C4-2B (cell line): ENCODE measurements around the gene BNIPL.

Experiments
- ZFX ChIP-seq: fragments of 450-650 bp; IDR thresholded peaks from 2 replicates; pipeline ENCODE4 v1.6.1; 2017
- TF ChIP-seq, protein P1 (sequence below): fragments of 450-650 bp; conservative IDR thresholded peaks from 2 replicates; pipeline ENCODE4 v1.5.1; 2017; ENCODE audit warnings: mild to moderate bottlenecking

DNA sequence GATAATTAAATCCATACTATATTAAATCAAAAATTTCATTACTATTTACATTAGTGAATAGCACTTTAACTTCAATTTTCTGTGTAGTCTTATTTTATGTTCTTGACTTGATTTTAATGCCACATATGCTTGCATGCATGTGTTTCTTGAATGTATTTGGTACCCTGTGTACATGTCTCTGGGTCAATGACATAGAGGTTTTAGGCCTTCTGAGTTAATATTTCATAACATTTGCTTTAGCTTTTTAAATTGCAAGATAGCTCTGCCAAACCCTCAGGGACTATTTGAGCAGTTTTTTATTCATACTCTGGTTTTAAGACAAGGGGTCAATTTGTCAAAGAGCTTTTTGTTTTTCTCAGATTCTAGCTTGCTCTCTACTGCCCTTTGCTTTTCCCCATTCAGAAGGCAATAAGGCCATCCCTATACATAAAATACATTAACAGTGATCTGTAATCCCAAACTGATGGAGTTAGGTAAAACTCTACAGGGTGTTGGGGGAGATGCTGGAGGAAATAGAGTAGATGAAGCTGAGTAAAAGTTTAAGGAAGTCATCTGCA, 28.8 kb downstream of the BNIPL start:
- TF ChIP-seq, protein P1, sequence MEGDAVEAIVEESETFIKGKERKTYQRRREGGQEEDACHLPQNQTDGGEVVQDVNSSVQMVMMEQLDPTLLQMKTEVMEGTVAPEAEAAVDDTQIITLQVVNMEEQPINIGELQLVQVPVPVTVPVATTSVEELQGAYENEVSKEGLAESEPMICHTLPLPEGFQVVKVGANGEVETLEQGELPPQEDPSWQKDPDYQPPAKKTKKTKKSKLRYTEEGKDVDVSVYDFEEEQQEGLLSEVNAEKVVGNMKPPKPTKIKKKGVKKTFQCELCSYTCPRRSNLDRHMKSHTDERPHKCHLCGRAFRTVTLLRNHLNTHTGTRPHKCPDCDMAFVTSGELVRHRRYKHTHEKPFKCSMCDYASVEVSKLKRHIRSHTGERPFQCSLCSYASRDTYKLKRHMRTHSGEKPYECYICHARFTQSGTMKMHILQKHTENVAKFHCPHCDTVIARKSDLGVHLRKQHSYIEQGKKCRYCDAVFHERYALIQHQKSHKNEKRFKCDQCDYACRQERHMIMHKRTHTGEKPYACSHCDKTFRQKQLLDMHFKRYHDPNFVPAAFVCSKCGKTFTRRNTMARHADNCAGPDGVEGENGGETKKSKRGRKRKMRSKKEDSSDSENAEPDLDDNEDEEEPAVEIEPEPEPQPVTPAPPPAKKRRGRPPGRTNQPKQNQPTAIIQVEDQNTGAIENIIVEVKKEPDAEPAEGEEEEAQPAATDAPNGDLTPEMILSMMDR, result no peak
- TF ChIP-seq ZFX, result no peak
